ENCODE results near the gene PARD3B. TPM values are rescaled to one million over a fixed set of nuclear protein-coding genes. Genes with fewer than 3 reads are reported as not detected.

The PARD3B gene
- total RNA-seq, 1 experiment from 2014 or later = 6.4 TPM

GRCh38 chr2:204604061-204604460 lies 58.8 kb downstream of the PARD3B start:
- Histone ChIP-seq H3K18ac (ENCODE audit: insufficient read length, low read depth, low read length) (no peak overlapping the region), H3K23ac (ENCODE audit: insufficient read length, low read depth, low read length) (no peak overlapping the region), H2AFZ (ENCODE audit: low read length) (no peak overlapping the region), H2BK15ac (ENCODE audit: low read depth, low read length) (no peak overlapping the region), H3K4me1 (ENCODE audit: insufficient read depth, low read length) (no peaks in the 10 kb centered on the region), H3K56ac (ENCODE audit: insufficient read length, low read depth, low read length) (no peak overlapping the region), H3K9me3 (ENCODE audit: control insufficient read depth, low read depth, low read length) (no peaks in the 10 kb centered on the region), H4K8ac (replicated peaks; ENCODE audit: insufficient read length, low read depth, low read length) (no peak overlapping the region), H3K9ac (ENCODE audit: extremely low read depth, insufficient read length, low read length) (no peak overlapping the region), H2AK5ac (ENCODE audit: insufficient read length, low read length) (no peak overlapping the region), H2BK5ac (ENCODE audit: insufficient read length, low read length) (no peak overlapping the region), H3T11ph (ENCODE audit: low read length) (no peak overlapping the region), H2BK120ac (ENCODE audit: low read depth, low read length, poor library complexity, severe bottlenecking) (no peak overlapping the region), H3K14ac (ENCODE audit: insufficient read depth, low read length) (no peak overlapping the region), H2BK12ac (ENCODE audit: insufficient read length, low read depth, low read length) (no peak overlapping the region), H3K23me2 (ENCODE audit: insufficient read length, low read depth, low read length, poor library complexity, severe bottlenecking) (no peaks in the 10 kb centered on the region), H3K79me2 (ENCODE audit: insufficient read depth, low read length) (no peaks in the 10 kb centered on the region), H3K27me3 (ENCODE audit: insufficient read depth, low read length) (no peaks in the 10 kb centered on the region), H4K20me1 (ENCODE audit: control insufficient read depth, insufficient read depth, insufficient read length) (no peaks in the 10 kb centered on the region), H2BK20ac (ENCODE audit: low read depth, low read length, poor library complexity, severe bottlenecking) (no peak overlapping the region), H4K5ac (ENCODE audit: insufficient read length, low read depth, low read length) (no peak overlapping the region), H3K4me2 (ENCODE audit: insufficient read depth, insufficient read length, low read length) (no peak overlapping the region), H3K27ac (ENCODE audit: insufficient read length, low read depth, low read length) (no peak overlapping the region), H3K79me1 (ENCODE audit: insufficient read depth, low read depth, low read length, poor library complexity, severe bottlenecking) (no peaks in the 10 kb centered on the region), H3K4ac (ENCODE audit: low read depth, low read length) (no peak overlapping the region), H4K91ac (ENCODE audit: insufficient read length, low read depth, low read length) (no peak overlapping the region)
- DNase-seq = no peak
- Mint-ChIP-seq H3K27me3 (ENCODE audit: low read depth) (no peaks in the 10 kb centered on the region; the same call in 1 of the 2 replicates), H3K4me1 (peaks cover 5 to 7% of the 10 kb centered on the region in 2 experiments), H3K27ac (no peak overlapping the region), H3K36me3 (ENCODE audit: insufficient read depth in 1 of 3, low read depth in 3 of 3) (peaks cover 0 to 5% (median 2%) of the 10 kb centered on the region in 3 experiments; a peak in 2 of 7 replicates), H3K9me3 (peaks cover 6 to 7% of the 10 kb centered on the region in 2 experiments; a peak in 3 of 5 replicates), H3K4me3 (no peak overlapping the region)
- no CpG with 5 or more reads among the region's 2 CpGs for WGBS (ENCODE audit: extremely low coverage, insufficient read length, low lambda C conversion rate)
- no peak for TF ChIP-seq CTCF (conservative IDR thresholded peaks at IDR 0.05)

Data from H9 (cell line).